ENCODE measurements around the gene ACAP3.

DNA sequence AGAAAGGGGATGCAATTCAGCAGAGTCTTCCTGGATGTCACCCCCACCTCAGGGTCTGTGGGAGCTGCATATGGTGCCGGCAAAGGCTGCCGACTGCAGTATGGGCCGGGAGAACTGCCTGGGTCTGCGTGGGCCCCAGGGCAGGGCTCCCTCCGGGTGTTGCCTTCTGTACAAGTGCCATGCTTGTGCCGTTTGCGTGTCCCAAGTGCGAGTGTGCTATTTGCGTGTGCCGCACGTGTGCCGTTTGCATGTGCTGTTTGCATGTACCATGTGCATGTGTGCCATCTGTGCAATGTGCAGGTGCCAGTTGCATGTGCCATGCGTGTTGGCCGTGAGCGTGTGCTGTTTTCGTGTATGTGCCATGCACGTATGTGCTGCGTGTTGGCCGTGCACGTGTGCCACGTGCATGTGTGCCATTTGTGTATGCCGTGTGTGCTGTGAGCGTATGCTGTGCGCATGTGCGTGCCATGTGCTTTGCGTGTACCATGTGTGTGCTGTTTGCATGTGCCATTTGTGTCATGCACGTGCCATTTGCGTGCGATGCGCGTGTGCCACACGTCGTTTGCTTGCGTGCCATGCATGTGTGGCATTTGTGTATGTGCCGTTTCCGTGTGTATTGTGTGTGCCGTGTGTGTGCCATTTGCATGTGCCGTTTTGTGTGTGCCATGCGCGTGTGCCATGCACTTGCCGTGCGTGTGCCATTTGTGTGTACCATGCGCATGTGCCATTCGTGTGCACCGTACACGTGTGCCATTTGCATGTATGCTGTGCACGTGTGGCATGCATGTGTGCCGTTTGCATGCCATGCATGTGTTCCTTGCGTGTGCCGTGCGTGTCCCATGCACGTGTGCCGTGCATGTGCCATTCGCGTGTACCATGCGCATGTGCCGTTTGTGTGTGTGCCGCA is 21.8 kb upstream of the ACAP3 start:
- TF ChIP-seq, protein P1, sequence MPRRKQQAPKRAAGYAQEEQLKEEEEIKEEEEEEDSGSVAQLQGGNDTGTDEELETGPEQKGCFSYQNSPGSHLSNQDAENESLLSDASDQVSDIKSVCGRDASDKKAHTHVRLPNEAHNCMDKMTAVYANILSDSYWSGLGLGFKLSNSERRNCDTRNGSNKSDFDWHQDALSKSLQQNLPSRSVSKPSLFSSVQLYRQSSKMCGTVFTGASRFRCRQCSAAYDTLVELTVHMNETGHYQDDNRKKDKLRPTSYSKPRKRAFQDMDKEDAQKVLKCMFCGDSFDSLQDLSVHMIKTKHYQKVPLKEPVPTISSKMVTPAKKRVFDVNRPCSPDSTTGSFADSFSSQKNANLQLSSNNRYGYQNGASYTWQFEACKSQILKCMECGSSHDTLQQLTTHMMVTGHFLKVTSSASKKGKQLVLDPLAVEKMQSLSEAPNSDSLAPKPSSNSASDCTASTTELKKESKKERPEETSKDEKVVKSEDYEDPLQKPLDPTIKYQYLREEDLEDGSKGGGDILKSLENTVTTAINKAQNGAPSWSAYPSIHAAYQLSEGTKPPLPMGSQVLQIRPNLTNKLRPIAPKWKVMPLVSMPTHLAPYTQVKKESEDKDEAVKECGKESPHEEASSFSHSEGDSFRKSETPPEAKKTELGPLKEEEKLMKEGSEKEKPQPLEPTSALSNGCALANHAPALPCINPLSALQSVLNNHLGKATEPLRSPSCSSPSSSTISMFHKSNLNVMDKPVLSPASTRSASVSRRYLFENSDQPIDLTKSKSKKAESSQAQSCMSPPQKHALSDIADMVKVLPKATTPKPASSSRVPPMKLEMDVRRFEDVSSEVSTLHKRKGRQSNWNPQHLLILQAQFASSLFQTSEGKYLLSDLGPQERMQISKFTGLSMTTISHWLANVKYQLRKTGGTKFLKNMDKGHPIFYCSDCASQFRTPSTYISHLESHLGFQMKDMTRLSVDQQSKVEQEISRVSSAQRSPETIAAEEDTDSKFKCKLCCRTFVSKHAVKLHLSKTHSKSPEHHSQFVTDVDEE (CRISPR knock-in tag; IDR thresholded peaks at IDR 0.05) = no peak
- TF ChIP-seq, protein P2, sequence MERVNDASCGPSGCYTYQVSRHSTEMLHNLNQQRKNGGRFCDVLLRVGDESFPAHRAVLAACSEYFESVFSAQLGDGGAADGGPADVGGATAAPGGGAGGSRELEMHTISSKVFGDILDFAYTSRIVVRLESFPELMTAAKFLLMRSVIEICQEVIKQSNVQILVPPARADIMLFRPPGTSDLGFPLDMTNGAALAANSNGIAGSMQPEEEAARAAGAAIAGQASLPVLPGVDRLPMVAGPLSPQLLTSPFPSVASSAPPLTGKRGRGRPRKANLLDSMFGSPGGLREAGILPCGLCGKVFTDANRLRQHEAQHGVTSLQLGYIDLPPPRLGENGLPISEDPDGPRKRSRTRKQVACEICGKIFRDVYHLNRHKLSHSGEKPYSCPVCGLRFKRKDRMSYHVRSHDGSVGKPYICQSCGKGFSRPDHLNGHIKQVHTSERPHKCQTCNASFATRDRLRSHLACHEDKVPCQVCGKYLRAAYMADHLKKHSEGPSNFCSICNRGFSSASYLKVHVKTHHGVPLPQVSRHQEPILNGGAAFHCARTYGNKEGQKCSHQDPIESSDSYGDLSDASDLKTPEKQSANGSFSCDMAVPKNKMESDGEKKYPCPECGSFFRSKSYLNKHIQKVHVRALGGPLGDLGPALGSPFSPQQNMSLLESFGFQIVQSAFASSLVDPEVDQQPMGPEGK (CRISPR knock-in tag; IDR thresholded peaks at IDR 0.05; ENCODE audit: borderline replicate concordance) = no peak
- TF ChIP-seq ZFP30 (CRISPR knock-in tag; IDR thresholded peaks at IDR 0.05) = no peak
- TF ChIP-seq ARNTL (CRISPR knock-in tag; IDR thresholded peaks at IDR 0.05; ENCODE audit: borderline replicate concordance, low read depth) = no peak
- TF ChIP-seq SNAI2 (CRISPR knock-in tag; IDR thresholded peaks at IDR 0.05) = no peak
- no peak for TF ChIP-seq TCF4 (CRISPR knock-in tag; IDR thresholded peaks at IDR 0.05; ENCODE audit: borderline replicate concordance)
- no peak for TF ChIP-seq GLIS3 (CRISPR knock-in tag; IDR thresholded peaks at IDR 0.05)
- TF ChIP-seq, protein P3, sequence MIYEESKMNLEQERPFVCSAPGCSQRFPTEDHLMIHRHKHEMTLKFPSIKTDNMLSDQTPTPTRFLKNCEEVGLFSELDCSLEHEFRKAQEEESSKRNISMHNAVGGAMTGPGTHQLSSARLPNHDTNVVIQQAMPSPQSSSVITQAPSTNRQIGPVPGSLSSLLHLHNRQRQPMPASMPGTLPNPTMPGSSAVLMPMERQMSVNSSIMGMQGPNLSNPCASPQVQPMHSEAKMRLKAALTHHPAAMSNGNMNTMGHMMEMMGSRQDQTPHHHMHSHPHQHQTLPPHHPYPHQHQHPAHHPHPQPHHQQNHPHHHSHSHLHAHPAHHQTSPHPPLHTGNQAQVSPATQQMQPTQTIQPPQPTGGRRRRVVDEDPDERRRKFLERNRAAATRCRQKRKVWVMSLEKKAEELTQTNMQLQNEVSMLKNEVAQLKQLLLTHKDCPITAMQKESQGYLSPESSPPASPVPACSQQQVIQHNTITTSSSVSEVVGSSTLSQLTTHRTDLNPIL (CRISPR knock-in tag; IDR thresholded peaks at IDR 0.05; ENCODE audit: low read depth) = no peak
- TF ChIP-seq, protein P4, sequence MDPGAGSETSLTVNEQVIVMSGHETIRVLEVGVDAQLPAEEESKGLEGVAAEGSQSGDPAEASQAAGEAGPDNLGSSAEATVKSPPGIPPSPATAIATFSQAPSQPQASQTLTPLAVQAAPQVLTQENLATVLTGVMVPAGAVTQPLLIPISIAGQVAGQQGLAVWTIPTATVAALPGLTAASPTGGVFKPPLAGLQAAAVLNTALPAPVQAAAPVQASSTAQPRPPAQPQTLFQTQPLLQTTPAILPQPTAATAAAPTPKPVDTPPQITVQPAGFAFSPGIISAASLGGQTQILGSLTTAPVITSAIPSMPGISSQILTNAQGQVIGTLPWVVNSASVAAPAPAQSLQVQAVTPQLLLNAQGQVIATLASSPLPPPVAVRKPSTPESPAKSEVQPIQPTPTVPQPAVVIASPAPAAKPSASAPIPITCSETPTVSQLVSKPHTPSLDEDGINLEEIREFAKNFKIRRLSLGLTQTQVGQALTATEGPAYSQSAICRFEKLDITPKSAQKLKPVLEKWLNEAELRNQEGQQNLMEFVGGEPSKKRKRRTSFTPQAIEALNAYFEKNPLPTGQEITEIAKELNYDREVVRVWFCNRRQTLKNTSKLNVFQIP (CRISPR knock-in tag; IDR thresholded peaks at IDR 0.05; ENCODE audit: borderline replicate concordance, low read depth) = no peak
- no peak for TF ChIP-seq CSDC2 (CRISPR knock-in tag; IDR thresholded peaks at IDR 0.05)
- TF ChIP-seq ZFP3 (CRISPR knock-in tag; IDR thresholded peaks at IDR 0.05) = no peak
- no peak for TF ChIP-seq PPARA (CRISPR knock-in tag; IDR thresholded peaks at IDR 0.05; ENCODE audit: borderline replicate concordance)
- no peak for TF ChIP-seq ZC3H10 (CRISPR knock-in tag; IDR thresholded peaks at IDR 0.05)
- no peak for TF ChIP-seq ZNF8 (CRISPR knock-in tag; IDR thresholded peaks at IDR 0.05)
